ENCODE results near the gene PWWP2B. TPM values are rescaled to one million over a fixed set of nuclear protein-coding genes. Genes with fewer than 3 reads are reported as not detected.

Gene PWWP2B
- total and polyA plus RNA-seq, 2 donors (not counting 3 experiments of a cell fraction or from before 2014, with no cell fraction given), result 4.6 to 11.8 TPM

DNA sequence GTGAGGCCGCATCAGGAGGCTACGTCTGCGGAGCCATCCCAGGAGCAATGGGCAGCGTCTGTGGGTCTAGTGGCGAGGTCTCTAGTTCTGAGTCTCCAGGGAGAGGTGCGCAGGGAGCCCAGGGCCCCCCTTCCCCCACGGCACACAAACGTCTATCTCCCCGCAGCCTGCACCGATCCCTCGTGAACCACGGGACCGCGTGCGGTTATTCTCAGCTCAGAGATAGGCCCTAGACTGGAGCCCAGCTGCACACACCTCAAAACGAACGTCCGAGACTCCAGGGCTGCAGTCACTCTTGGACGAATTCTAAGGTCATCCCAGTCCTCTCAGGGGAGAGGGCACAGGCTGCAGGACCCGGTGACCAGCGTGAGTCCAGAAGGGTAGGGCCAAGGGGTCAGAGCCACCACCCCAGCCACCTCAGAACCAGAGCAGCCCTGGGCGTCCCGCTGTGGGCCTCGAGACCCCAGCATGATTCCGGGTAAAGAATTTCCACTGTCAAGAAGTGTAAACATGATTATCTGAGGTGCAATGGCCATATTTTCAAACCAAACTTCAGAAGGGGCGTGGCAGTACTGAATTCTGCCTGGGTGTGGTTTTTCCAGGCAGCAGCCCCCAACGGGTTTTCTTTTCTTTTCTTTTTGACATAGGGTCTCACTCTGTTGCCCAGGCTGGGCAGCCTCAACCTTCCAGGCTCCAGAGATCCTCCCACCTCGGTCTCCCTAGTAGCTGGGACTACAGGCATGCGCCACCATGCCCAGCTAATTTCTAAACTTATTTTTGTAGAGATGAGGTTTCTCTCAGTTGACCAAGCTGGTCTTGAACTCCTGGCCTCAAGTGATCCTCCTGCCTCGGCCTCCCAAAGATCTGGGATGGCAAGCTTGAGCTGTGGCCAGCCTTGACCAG is 57.5 kb downstream of the PWWP2B start:
- H3K9me1 ChIP-seq (replicated peaks; ENCODE audit: control insufficient read depth, extremely low read depth, insufficient read depth, low read length), result no peaks in the 10 kb centered on the region
- dilution Hi-C loops (cut with MboI; ENCODE audit: extremely low pct_ligation_motif_present, low sequenced_read_pairs), result no loop called here
- no peak overlapping the region for H3K4me2 ChIP-seq (ENCODE audit: insufficient read depth, low read length)
- H3K4me3 ChIP-seq (replicated peaks in 1 of 3; ENCODE audit: insufficient read depth in 1 of 3, low read depth in 1 of 3, low read length in 3 of 3), result no peak overlapping the region
- H3K9me3 ChIP-seq (replicated peaks; ENCODE audit: control insufficient read depth, insufficient read depth, low read length), result no peaks in the 10 kb centered on the region
- H3K27me3 ChIP-seq (ENCODE audit: control insufficient read depth in 2 of 2, insufficient read depth in 2 of 2, low read length in 2 of 2), result no peaks in the 10 kb centered on the region
- CTCF ChIA-PET, result interaction anchor here (0.9 to 1.2 kb wide), 4 partner anchors 43 to 182 kb away, joined by 3 to 4 read pairs (median 4); no protein-coding TSS in a partner anchor
- no TSS peak for BruUV-seq (replicated peaks)
- no peak overlapping the region for H3K27ac ChIP-seq (ENCODE audit: insufficient read depth, low read depth, low read length)
- H4K20me1 ChIP-seq (replicated peaks; ENCODE audit: control insufficient read depth, extremely low read depth, insufficient read depth, low read length), result no peaks in the 10 kb centered on the region
- POLR2A ChIA-PET, result no interaction called here
- no peak overlapping the region for H2AFZ ChIP-seq (ENCODE audit: low read depth, low read length)
- intact Hi-C loops (cut with micrococcal nuclease), result no loop called here
- H3K79me2 ChIP-seq (ENCODE audit: control insufficient read depth, insufficient read depth, low read length), result no peaks in the 10 kb centered on the region
- peaks cover 4% of the 10 kb centered on the region for H3K4me1 ChIP-seq (ENCODE audit: control insufficient read depth, extremely low read depth, insufficient read depth, low read length)
- H3K9ac ChIP-seq (replicated peaks; ENCODE audit: extremely low read depth, insufficient read depth, low read length), result no peak overlapping the region
- DNase-seq (ENCODE audit: low read depth, low spot score) (no peak), FAIRE-seq (no peak)
- TF ChIP-seq POLR2A (IDR thresholded peaks at IDR 0.05; ENCODE audit: low read depth, low read length) (no peak), EZH2 (IDR thresholded peaks at IDR 0.05; ENCODE audit: borderline replicate concordance, low read depth, low read length, severe bottlenecking) (no peak), FOS (IDR thresholded peaks at IDR 0.05; ENCODE audit: borderline replicate concordance, insufficient read depth, low read length) (no peak), MYC (IDR thresholded peaks at IDR 0.05; ENCODE audit: low read depth, low read length) (no peak), JUN (IDR thresholded peaks at IDR 0.05; ENCODE audit: borderline replicate concordance, insufficient read depth, insufficient read length, low read depth) (no peak), POLR2AphosphoS5 (IDR thresholded peaks at IDR 0.05; ENCODE audit: insufficient read depth, low read depth, low read length) (no peak), GATA2 (IDR thresholded peaks at IDR 0.05; ENCODE audit: insufficient read depth, insufficient read length, low read depth, low read length) (no peak)
- TF ChIP-seq, protein P1, sequence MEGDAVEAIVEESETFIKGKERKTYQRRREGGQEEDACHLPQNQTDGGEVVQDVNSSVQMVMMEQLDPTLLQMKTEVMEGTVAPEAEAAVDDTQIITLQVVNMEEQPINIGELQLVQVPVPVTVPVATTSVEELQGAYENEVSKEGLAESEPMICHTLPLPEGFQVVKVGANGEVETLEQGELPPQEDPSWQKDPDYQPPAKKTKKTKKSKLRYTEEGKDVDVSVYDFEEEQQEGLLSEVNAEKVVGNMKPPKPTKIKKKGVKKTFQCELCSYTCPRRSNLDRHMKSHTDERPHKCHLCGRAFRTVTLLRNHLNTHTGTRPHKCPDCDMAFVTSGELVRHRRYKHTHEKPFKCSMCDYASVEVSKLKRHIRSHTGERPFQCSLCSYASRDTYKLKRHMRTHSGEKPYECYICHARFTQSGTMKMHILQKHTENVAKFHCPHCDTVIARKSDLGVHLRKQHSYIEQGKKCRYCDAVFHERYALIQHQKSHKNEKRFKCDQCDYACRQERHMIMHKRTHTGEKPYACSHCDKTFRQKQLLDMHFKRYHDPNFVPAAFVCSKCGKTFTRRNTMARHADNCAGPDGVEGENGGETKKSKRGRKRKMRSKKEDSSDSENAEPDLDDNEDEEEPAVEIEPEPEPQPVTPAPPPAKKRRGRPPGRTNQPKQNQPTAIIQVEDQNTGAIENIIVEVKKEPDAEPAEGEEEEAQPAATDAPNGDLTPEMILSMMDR (IDR thresholded peaks at IDR 0.05; ENCODE audit: extremely low read depth in 1 of 2, insufficient read depth in 1 of 2, low read depth in 1 of 2, low read length in 2 of 2), result no peak
- TF ChIP-seq, protein P2, sequence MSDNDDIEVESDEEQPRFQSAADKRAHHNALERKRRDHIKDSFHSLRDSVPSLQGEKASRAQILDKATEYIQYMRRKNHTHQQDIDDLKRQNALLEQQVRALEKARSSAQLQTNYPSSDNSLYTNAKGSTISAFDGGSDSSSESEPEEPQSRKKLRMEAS (IDR thresholded peaks at IDR 0.05; ENCODE audit: insufficient read depth, insufficient read length), result no peak
- H3K36me3 ChIP-seq (ENCODE audit: control insufficient read depth in 2 of 2, extremely low read depth in 1 of 2, insufficient read depth in 2 of 2, low read length in 2 of 2), result no peaks in the 10 kb centered on the region
